ENCODE measurements around the gene LILRA2. TPM values are rescaled to one million over a fixed set of nuclear protein-coding genes. Genes with fewer than 3 reads are reported as not detected.
A peak's percentile ranks its signal among the peaks of the same experiment; 100 is the strongest.

Gene LILRA2
- total RNA-seq, 1 donor from 2014 or later = not detected

GRCh38 chr19:54609356-54609791, 35.8 kb downstream of the LILRA2 start:
- Mint-ChIP-seq H3K27me3 (no peaks in the 10 kb centered on the region), H3K4me1 (peaks cover 63% of the 10 kb centered on the region), H3K4me3 (no peak overlapping the region), H3K27ac (no peak overlapping the region), H3K9me3 (peaks cover 3% of the 10 kb centered on the region), H3K36me3 (ENCODE audit: low read depth) (no peaks in the 10 kb centered on the region)
- no peak for TF ChIP-seq CTCF (IDR thresholded peaks at IDR 0.05)
- ATAC-seq (ENCODE audit: low read depth) (no peak), DNase-seq (no peak)
- intact Hi-C loops (cut with micrococcal nuclease) = no loop called here
- CTCF ChIA-PET = no interaction called here
- POLR2A ChIA-PET = no interaction called here

GRCh38 chr19:54612428-54612827, 38.8 kb downstream of the LILRA2 start:
- POLR2A ChIA-PET = no interaction called here
- DNase-seq (no peak), ATAC-seq (ENCODE audit: low read depth) (no peak)
- CTCF ChIA-PET = no interaction called here
- H3K4me3 Mint-ChIP-seq = peak overlapping the region; percentile 32
- intact Hi-C loops (cut with micrococcal nuclease) = no loop called here
- peaks cover 4% of the 10 kb centered on the region for H3K9me3 Mint-ChIP-seq
- no peaks in the 10 kb centered on the region for H3K27me3 Mint-ChIP-seq
- peaks cover 72% of the 10 kb centered on the region for H3K4me1 Mint-ChIP-seq
- H3K27ac Mint-ChIP-seq = peak overlapping the region; percentile 18
- TF ChIP-seq CTCF (IDR thresholded peaks at IDR 0.05) = no peak
- peaks cover 7% of the 10 kb centered on the region for H3K36me3 Mint-ChIP-seq (ENCODE audit: low read depth)

- Mint-ChIP-seq H3K9me3 (peaks cover 4% of the 10 kb centered on the region), H3K4me1 (peaks cover 76% of the 10 kb centered on the region), H3K4me3 (no peak overlapping the region), H3K27ac (peak overlapping the region; percentile 12), H3K27me3 (no peaks in the 10 kb centered on the region), H3K36me3 (ENCODE audit: low read depth) (peaks cover 13% of the 10 kb centered on the region)
- no peak for TF ChIP-seq CTCF (IDR thresholded peaks at IDR 0.05)
- no peak for ATAC-seq (ENCODE audit: low read depth)
- ChIA-PET POLR2A (no interaction called here), CTCF (interaction anchor here (0.9 kb wide), 1 partner anchor 133 kb away, joined by 3 read pairs; no protein-coding TSS in a partner anchor)
- no peak for DNase-seq
- intact Hi-C loops (cut with micrococcal nuclease) = loop anchor here (5.0 kb wide), 3 partner anchors 42 to 152 kb away; partner anchors contain the start of genes LENG9, LILRA2 and LILRB4
Measured at GRCh38 chr19:54614726-54615125, 41.1 kb downstream of the LILRA2 start.

- peak; percentile 29 for ATAC-seq (ENCODE audit: low read depth)
- no peak for DNase-seq
- POLR2A ChIA-PET = interaction anchor here (1.0 to 2.8 kb wide), 9 partner anchors 9 to 664 kb away, joined by 3 to 18 read pairs (median 4); partner anchors contain the start of genes HSPBP1, LENG9, LILRA1 and LILRA2
- peaks cover 80% of the 10 kb centered on the region for H3K4me1 Mint-ChIP-seq
- no peaks in the 10 kb centered on the region for H3K27me3 Mint-ChIP-seq
- H3K36me3 Mint-ChIP-seq (ENCODE audit: low read depth) = peaks cover 17% of the 10 kb centered on the region
- CTCF ChIA-PET = interaction anchor here (0.6 to 1.5 kb wide), 4 partner anchors 55 to 137 kb away, joined by 3 to 5 read pairs (median 4); no protein-coding TSS in a partner anchor
- H3K9me3 Mint-ChIP-seq = peaks cover 4% of the 10 kb centered on the region
- intact Hi-C loops (cut with micrococcal nuclease) = loop anchor here (5.0 kb wide), 3 partner anchors 44 to 154 kb away; partner anchors contain the start of genes LENG9, LILRA2 and LILRB4
- H3K4me3 Mint-ChIP-seq = peak overlapping the region; percentile 99
- peak overlapping the region; percentile 99 for H3K27ac Mint-ChIP-seq
- no peak for TF ChIP-seq CTCF (IDR thresholded peaks at IDR 0.05)
Measured at GRCh38 chr19:54616057-54616456, 42.5 kb downstream of the LILRA2 start.

- CTCF ChIA-PET = interaction anchor here (1.1 kb wide), 1 partner anchor 136 kb away, joined by 5 read pairs; no protein-coding TSS in a partner anchor
- DNase-seq (no peak), ATAC-seq (ENCODE audit: low read depth) (peak; percentile 84)
- Mint-ChIP-seq H3K27me3 (no peaks in the 10 kb centered on the region), H3K27ac (peak overlapping the region; percentile 99), H3K4me1 (peaks cover 80% of the 10 kb centered on the region), H3K36me3 (ENCODE audit: low read depth) (peaks cover 23% of the 10 kb centered on the region), H3K4me3 (peak overlapping the region; percentile 99), H3K9me3 (peaks cover 4% of the 10 kb centered on the region)
- intact Hi-C loops (cut with micrococcal nuclease) = loop anchor here (1.0 to 5.0 kb wide), 4 partner anchors 8 to 155 kb away; partner anchors contain the start of genes LENG9, LILRA2 and LILRB4
- TF ChIP-seq CTCF (IDR thresholded peaks at IDR 0.05) = no peak
- POLR2A ChIA-PET = interaction anchor here (0.7 to 2.8 kb wide), 16 partner anchors 8 to 663 kb away, joined by 3 to 18 read pairs (median 4); partner anchors contain the start of genes HSPBP1, LENG8, LENG9 and LILRA1
Measured at GRCh38 chr19:54616821-54617560, 43.4 kb downstream of the LILRA2 start.
